ENCODE measurements around the gene RNF6.
A peak's percentile ranks its signal among the peaks of the same experiment; 100 is the strongest.
"Not testable (repeated sequence)": the region's sequence is repeated elsewhere in the genome, so short reads cannot be mapped to it uniquely, and the experiment has no call there.

Gene RNF6

GRCh38 chr13:26221721-26222519, at the start of gene RNF6:
RNF6 (minus strand) TSS chr13:26222314; CDS start chr13:26219649, 2,665 bp downstream.
- peak; percentile 48 to 97 (median 86) for DNase-seq

- DNase-seq, result no peak
Measured at GRCh38 chr13:26270707-26271106, 48.6 kb upstream of the RNF6 start.

- DNase-seq, result no peak
Measured at GRCh38 chr13:26266311-26266710, 44.2 kb upstream of the RNF6 start.

GRCh38 chr13:26262156-26262555, 40.0 kb upstream of the RNF6 start:
- no peak for DNase-seq

GRCh38 chr13:26259634-26260033, 37.5 kb upstream of the RNF6 start:
- no peak for DNase-seq

GRCh38 chr13:26257049-26257448, 34.9 kb upstream of the RNF6 start:
- no peak for DNase-seq

- no peak for DNase-seq
Measured at GRCh38 chr13:26255691-26256277, 33.7 kb upstream of the RNF6 start.

- peak in 2 of 56 donors; percentile 15 to 18 for DNase-seq
Measured at GRCh38 chr13:26255115-26255514, 33.0 kb upstream of the RNF6 start.

GRCh38 chr13:26254583-26255111, 32.5 kb upstream of the RNF6 start:
- DNase-seq, result peak in 42 of 56 donors; percentile 1 to 72 (median 28)

- peak; percentile 39 to 99 (median 91) for DNase-seq
Measured at GRCh38 chr13:26253787-26254582, 31.9 kb upstream of the RNF6 start, which contains the start of gene CDK8. CDK8 (plus strand) TSS chr13:26254129; CDS start chr13:26254642, 513 bp downstream.

GRCh38 chr13:26253262-26253786, 31.2 kb upstream of the RNF6 start:
- no peak for DNase-seq

GRCh38 chr13:26252006-26252405, 29.9 kb upstream of the RNF6 start:
- DNase-seq, result not testable (repeated sequence)

- no peak for DNase-seq
Measured at GRCh38 chr13:26249551-26249950, 27.4 kb upstream of the RNF6 start.

GRCh38 chr13:26247608-26248007, 25.5 kb upstream of the RNF6 start:
- DNase-seq, result no peak

GRCh38 chr13:26247011-26247410, 24.9 kb upstream of the RNF6 start:
- no peak for DNase-seq

- no peak for DNase-seq
Measured at GRCh38 chr13:26246154-26246553, 24.0 kb upstream of the RNF6 start.

GRCh38 chr13:26236296-26236695, 14.2 kb upstream of the RNF6 start:
- no peak for DNase-seq

GRCh38 chr13:26230703-26231102, 8.6 kb upstream of the RNF6 start:
- DNase-seq, result no peak

GRCh38 chr13:26229080-26229615, 7.0 kb upstream of the RNF6 start:
- no peak for DNase-seq

- peak in 5 of 56 donors; percentile 5 to 22 (median 8) for DNase-seq
Measured at GRCh38 chr13:26228096-26228495, 6.0 kb upstream of the RNF6 start.

Measured in amygdala (tissue), 56 donors.